Measurements from ENCODE around the gene KRT6B.

The KRT6B gene

DNA sequence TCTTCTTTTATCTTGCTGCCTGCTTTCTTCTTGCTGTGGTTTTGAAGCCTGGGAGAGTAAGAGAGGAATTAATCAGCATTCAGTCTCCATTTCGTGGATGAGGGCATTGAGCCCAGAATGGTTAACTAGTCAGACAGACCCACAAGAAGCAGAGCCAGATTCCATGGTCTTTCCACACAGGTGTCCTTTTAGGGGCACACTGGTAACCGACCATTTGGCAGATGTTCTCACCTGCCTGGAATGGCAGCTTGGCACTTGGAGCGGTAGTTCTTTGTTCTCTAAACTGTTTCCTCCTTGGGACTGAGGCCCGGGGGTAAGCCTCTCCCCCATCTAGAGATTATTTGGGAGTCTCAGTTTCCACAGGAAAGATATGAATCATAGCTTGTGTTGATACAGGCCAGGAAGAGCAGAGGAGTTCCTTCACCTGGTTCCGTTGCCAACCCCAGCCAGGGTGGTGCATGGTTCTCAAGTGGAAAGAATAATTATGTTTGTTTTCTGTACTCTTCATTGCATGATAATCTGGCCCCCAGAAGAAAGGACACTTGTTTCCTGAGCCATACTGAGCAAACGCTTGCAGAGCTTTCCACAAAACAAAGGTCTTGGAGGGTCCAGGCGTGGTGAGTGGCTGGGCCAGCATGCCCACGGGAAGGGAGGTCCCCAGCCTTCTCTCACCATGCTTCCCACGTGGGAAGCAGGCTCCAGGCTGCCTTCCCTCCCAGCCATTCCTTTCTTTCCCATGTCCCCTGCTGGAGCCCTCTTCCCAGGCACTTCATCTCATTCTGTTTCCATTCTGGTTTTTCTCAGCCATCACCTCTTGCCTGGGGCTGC, 15.7 kb downstream of the KRT6B start:
- DNase-seq (ENCODE audit: low spot score) = no peak

DNA sequence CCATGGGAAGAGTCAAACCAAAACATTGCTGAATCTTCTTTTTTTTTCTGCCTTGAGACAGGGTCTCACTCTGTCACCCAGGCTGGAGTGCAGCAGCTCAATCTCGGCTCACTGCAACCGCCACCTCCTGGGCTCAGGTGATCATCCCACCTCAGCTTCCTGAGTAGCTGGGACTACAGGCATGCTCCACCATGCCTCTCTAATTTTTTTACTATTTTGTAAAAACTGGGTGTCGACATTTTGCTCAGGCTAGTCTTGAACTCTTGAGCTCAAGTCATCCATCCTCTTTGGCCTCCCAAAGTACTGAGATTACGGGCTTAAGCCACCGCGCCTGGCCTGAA, 16.3 kb downstream of the KRT6B start:
- no peak for DNase-seq (ENCODE audit: low spot score)

DNA sequence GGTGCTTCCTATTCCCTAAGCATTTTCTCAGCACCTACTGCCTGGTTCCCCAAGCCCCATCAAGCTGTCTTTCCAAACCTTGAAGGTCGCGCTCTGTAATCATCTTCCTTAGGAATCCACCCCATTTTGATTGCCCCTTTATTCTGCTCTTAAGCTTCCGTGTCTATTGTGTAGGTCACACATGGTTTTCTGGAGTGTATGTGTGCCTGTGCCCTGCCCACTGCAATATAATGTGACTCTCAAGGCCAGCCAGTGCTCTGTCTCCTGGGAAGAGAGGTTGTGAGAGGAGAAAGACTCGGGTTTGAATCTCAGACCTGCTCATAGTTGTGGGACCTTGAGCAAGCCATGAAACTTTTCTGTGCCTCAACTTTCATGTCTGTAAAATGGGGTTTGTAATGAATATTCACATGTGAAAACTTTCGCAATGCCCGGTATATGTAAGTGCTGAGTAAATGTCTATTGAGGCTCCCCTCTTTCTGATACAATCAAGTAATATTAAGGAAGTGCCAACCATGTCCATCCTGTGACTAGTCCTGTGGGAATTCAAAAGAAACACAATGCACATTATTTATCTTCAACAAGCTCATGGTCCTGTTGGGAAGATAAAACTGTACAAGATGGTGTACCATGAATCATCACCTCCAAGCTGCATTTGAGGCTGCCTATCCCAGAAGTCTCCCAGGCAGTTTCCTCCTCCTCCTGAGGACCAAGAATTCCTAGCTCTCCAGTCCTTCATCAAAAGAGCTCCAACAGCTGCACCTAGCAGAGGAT, 17.0 kb downstream of the KRT6B start:
- DNase-seq (ENCODE audit: low spot score) = no peak

DNA sequence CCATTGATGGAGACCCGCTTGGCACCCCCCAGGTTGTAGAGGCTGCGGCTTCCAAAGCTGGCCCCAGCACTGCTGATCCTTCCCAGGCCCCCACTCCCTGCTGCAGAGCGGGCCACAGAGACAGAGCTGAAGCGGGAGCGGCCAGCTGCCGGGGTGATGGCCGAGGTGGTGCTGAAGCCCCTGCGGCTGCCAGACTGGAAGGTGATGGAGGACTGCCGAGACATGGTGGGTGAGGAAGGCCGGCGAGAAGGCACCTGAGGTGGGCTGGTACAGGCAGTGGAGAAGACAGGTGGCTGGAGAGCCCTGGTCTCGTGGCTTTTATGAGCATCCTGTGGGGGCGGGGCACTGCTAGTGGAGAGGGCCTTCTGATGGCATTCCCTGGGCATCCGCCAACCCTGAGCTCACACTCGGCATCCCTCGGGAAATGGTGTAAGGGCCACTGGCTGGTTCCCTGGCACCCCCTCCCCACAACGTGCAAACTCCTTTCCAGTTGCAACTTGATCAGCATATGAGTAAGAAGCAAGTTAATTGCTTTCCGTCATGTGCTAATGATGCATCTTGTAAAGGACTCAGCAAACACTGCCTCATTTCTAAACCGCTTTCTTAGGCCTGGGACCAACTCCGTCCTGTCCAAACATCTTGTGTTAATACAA, 17.7 kb downstream of the KRT6B start, which contains the start of gene KRT75:
KRT75 (minus strand) TSS at position 291 of the 653 bp plus-strand sequence; CDS start at position 224, 67 bp downstream.
- no peak for DNase-seq (ENCODE audit: low spot score)

DNA sequence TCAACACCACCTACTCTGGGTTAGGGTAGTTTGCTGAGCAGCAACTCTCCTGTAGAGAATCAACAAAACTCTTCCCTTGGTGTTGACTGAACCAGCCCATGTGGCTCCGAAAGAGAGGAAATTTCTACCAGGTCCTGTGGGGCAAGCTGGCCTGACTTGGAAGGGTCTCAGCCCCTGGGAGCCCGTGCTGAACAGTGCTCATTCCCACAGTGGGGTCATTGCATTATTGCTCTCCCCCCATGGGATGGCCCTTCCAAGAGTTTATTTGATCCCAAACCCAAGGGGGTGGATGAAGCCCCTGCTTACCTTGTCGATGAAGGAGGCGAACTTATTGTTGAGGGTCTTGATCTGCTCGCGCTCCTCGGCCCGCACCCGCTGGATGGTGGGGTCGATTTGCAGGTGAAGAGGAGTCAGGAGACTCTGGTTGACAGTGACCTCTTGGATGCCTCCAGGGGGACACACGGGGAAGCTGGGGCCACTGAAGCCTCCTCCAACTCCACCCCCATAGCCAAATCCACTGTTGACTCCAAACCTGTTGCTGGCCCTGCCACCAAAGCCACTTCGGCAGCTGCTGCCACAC, 18.4 kb downstream of the KRT6B start:
- DNase-seq (ENCODE audit: low spot score) = no peak

DNA sequence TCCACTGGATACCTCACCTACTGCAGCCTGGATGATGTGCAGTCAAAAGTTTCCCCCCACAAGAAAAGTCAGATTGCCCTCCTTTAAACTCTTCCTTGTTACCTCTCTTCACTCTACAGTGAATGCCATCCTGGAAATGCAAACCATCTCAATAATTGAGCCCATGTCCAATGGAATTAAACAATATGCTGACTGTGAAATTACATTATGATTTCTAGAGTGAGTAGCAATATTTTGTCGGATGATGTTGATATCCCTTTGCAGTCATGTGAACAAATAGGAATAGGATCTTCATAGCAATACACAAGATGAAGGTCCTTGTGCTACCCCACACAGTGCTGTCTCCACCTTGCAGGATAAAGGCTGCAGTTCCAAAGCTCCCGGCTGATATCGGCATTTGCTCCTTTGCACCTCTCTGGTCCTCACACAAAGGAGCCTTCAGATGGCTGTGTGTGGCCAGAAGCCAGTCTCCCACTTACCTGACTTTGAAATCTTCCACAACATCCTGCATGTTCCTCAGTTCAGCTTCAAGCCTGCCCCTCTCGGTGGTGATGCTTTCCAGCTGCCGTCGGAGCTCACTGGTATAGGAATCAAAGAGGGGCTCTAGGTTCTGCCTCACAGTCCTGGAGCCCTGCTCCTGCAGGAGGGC, 19.3 kb downstream of the KRT6B start:
- no peak for DNase-seq (ENCODE audit: low spot score)

DNA sequence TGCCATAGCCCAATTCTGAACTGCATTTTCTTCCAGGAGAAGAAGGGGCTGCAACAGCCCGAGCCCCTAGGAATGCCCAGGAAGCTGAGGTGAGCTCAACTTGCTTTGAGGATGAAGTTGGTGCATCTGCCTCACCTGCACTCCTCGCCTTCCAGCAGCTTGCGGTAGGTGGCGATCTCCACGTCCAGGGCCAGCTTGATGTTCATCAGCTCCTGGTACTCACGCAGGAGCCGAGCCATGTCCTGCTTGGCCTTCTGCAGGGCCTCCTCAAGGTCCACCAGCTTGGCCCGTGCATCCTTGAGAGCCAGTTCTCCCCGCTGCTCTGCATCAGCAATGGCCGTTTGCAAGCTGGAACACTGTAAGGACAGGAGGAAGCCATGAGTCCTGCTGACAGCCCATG, 23.8 kb downstream of the KRT6B start:
- no peak for DNase-seq (ENCODE audit: low spot score)

DNA sequence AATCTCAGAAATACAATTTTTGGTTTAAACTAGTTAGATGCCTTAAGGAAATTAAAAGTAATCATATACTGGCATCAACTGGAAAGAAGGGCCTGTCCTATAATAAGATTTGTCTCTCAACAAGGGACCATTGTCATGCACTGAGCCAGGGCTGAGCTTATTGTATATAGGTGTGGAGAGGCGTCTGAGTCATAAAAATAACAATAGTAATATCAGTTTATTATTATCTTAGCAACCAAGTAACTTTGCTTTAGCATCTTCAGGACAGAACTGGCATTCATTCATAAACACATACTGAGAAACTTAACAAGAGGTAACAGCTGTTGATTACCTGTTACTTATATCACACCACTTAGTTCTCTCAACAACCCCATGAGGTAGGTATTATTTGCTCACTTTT, 24.9 kb downstream of the KRT6B start:
- no peak for DNase-seq (ENCODE audit: low spot score)

DNA sequence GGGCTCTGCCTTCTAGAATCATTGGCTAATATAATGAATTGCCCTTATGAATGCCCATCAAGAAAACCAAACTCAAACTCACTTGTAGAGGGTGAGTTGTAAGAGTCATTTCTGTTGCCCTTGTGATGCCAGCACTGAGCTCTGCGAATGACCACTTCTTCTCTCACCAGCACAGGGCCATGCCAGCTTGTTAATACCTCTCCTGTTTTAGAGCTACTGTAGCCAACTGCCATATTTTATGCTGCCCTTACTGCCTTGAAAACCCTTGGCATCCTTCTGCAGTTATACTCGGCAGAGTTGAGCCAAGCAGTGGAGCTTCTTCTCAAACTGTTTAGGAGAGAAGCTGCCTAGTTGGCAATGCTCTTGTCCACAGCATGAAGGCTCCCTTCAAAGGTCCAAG, 25.9 kb downstream of the KRT6B start:
- no peak for DNase-seq (ENCODE audit: low spot score)

DNA sequence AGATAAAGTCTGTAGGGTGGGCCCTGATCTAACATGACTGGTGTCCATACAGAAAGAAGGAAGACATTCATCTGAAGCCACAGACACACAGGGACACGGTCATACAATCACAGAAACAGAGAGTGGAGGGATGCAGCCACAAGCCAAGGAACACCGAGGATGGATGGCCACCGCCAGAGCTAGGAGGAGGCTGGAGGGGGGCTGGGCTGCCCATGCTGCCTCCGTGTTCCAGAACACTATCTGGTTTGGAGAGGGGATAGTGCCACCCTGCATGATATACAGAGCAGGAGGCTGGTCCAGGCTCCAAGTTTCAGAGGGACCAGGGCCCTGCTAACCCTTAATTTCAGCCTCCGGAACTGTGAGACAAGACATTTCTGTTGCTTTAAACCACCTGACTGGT, 26.5 kb downstream of the KRT6B start:
- DNase-seq (ENCODE audit: low spot score) = no peak

DNA sequence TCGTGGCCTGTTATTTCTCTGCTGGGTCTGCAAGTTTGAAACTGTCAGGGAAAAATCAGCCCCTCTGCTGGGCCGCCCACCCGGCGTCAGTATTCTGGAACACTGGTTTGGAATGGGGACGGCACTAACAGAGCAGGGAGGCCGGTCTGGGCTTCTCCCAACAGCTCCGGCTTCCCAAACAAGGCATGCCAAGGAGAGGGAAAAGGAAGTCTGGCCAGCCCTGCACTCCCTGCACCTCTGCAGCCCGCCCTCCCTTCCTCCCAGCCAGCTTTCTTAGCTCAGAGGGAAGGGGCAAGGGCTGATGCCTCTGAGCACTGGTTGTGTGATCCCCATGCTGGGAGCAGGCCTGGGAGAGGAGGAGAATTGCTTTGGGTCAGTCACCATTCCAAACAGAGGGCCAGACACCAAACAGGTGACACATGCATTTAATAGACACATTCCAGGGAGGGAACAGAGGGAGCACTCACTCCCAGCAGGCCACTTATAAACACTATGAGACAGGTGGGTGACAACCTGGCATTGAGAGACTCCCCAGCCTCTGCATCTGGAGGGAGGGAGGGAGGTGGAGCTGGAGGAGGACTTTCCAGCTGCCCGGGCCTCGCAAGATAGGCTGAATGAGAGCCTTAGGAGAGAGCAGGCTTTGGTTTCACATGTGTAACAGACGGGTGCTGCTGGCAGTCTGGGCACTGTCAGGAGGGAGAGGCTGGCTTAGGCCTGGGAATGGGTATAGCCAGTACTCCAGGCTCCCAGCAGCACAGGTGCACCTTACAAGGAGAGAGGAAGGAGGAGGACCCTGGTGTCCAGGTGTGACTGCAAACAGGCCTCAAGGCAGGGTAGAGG, 28.1 kb downstream of the KRT6B start:
- DNase-seq (ENCODE audit: low spot score) = no peak

DNA sequence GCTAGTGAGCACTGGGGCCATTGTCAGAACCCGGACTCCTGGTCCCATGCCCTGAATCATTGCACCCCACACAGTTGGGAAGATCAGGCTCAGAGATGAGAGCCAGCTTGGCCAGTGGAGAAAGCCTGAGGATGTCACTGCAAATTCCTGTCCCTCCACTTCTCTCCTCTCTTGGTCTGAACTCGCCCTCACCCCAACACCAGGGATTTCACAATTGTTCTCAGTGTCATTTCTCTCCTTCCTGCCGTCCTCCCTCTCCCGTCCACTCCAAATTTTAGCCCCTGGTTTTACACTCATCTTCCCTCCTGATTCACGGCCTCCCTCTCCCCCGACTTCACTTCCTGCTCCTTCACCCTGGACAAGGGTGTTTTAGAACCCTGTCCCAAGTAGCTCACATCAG, 28.9 kb downstream of the KRT6B start:
- no peak for DNase-seq (ENCODE audit: low spot score)

DNA sequence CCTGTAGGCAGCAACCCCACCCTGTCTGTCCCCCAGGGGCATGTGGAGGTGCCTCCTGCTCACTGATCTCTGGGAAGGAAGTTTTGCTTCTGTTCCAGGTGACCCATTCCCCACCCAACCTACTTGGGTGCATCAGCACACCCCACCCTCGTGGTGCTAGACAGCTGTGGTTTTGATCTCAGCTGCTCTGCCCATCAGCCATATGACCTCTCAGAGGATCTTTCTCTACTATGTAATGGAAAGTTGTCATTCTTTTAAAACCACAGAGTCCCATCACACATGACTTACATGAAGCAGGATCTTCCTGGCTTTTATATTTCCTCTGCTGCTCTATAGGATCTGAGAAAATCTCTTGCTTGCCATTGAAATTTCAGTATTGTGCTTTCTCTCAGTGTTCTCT, 32.3 kb downstream of the KRT6B start:
- no peak for DNase-seq (ENCODE audit: low spot score)

DNA sequence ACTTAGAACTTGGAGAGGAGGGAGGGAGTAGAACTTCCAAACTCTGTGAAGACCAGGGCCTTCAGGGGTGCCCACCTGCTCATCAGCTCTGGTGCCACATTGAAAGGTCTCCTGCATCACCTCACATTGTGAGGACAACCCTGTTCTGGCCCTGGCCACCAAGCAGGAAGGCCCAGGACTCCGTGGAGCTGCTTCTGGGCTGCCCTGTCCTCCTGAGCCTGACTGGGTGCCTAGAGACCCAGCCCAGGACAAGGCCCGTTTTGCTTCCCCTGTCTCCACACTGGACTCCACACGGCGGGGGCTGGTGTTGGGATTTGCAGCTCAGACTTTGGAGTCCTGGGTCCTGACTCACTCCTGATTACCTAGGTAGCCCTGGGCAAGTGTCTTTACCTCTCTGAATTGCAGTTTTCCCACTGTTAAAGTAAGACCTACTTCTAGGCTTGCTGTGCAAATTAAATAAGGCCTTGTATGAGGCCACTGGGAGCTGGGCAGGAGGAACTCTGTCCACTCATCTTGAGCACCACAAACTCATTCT, 33.3 kb downstream of the KRT6B start:
- no peak for DNase-seq (ENCODE audit: low spot score)

DNA sequence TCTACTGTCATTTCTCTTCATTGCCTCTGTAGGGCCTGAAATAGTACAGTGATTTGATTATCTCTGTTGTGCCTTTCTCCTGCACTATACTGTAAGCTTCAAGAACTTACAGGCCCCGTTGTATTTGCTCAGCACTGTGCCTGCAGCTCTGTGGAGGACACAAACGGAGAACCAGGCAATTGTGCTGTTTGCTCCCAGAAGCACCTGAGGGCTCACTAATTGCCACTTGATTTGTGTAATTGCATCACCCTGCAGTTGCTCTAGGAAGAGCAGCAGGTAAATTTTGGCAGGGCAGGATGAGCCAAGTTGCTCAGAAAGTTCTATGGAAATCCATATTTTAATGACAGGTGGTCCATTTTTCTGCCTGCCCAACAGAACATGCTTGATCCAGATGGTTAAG, 34.2 kb downstream of the KRT6B start:
- DNase-seq (ENCODE audit: low spot score) = no peak

DNA sequence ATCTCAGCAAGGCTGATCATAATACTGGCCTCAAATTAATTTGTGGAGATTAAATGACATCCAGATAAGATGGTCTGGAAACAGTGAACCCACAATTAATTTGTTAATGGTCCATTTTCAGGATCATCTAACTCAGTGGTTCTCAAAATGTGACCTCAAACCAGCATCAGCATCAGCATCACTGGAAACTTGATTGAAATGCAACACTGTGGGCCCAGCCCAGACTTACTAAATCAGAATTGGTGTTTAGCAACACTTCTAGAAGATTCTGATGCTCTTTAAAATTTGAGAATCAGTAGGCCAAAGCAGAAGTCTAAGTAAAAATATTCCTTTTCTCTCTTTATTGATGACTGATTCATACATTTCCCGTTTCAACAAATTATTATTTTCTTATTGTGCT, 35.2 kb downstream of the KRT6B start:
- DNase-seq (ENCODE audit: low spot score) = no peak

DNA sequence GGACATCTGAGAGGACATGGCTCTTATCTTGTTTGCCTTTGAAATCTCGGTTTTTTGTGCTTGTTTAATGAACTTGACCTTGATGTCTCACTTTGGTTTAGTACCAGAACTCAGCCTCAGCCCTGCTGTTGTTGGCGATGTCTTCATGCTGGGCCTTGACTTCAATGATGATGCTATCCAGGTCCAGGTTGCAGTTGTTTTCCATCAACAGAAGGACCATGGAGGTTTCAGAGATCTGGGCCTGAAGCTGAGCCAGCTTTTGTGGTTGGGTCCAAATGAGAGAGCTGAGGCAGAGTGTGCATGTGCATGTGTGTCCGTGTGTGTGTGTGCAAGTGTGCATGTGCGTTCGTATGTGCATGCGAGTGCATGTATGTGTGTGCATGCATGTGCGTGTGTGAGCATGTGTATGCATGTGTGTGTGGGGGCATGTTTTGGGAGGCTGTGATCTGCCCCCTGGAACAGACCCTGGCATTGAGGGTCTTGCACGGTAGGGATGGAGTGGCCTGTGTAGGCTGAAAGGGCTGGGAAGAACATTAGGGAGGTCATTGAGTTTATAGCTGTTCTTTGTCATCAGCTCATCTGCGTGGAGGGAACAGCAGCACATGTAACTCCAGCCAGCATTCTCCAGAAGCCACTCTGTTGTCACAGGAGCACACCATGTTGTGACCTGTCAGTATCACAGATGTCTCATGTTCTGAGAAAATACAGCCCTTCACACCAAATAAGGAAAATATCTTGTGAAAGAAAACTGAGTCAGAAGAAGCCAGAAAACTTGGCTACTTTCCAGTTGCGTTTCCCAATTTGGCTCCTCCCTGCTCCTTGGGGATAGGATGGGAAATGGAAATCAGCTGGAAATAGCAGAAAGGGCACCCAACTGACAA, 35.8 kb downstream of the KRT6B start:
- DNase-seq (ENCODE audit: low spot score) = no peak

DNA sequence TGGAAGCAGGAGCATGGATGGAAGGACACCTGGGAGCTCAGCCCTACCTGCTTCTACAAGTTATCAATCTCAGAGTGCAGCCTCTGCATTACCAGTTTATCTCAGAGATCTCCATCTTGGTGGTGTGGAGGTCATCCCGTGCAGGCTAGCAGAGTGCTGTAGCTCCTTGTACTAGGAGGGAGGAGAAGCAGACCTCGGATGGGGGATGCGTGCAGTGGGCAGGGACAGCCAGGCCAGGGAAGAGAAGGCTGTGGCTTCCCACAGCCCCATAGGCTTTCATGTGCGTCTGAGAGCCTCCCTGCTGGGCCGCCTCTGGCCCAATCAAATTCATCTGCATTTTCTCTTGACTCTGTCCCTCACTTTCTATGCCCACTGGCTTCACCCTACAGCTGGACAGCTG, 37.0 kb downstream of the KRT6B start:
- DNase-seq (ENCODE audit: low spot score) = no peak

DNA sequence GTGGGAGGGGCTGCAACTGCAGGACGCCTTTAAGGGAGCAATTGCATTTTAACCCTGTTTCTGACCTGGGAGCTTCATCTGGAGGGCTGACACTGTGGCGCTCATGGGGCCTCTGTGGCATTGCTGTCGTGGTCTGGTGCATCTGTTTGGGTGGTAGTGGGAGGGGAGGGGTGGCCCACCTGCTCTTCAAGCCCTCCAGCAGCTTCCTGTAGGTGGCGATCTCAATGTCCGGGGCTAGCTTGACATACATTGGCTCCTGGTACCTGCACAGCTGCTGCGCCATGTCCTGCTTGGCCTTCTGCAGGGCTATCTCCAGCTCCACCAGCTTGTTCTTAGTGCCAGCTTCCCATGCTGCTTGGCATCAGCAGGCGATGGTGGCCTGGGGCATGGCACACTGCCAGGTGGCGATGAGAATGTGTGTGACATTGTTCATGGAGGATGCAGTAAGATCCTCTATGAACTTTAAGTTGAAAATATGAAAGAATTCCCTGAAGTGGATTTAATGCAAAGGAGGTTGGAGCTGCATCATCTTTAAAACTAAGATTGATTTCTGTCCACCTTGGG, 38.1 kb downstream of the KRT6B start:
- no peak for DNase-seq (ENCODE audit: low spot score)

DNA sequence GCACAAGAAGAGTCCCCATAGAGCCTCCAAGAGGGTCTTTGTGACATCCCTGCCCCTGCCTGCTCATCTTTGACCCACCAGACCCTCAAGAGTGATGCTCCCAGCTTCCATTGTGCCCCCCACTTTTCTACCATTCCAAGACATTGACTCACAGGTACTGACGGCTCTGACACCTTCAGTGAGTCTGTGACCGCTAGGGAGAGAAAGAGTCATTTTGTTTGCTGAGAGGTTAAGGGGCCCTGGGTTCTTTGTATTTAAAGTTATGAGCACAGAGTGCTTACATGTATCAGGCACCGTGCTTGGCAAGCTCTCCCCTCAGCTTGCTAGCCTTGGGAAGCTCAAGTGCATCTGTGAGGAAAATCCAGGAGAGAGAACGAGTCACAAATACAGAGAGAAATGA, 38.7 kb downstream of the KRT6B start:
- no peak for DNase-seq (ENCODE audit: low spot score)
